Stimulated activated naive CD8-positive, alpha-beta T cell treated with anti-CD3 and anti-CD28 coated beads, Interleukin-15, Interleukin-2, amounts not matched to agents 100 U/mL and 50 U/mL, for 24 hours (primary cell): ENCODE data around the gene ZSCAN2.

ENCODE experiments used
- ATAC-seq: fragments of 150-1000 bp; cut with Tn5 transposase; one replicate; pipeline ENCODE4 v1.10.0; 2021
- DNase-seq: peaks from one replicate; pipeline ENCODE4 v3.0.0; 2021

Gene ZSCAN2

GRCh38 chr15:84598993-84599392 lies 1.8 kb upstream of the ZSCAN2 start:
- no peak for ATAC-seq
- DNase-seq, result peak; percentile 56

- no peak for ATAC-seq
These were observed 903 bp upstream of the ZSCAN2 start for GRCh38 chr15:84599906-84600305.

GRCh38 chr15:84600331-84600686 lies 500 bp upstream of the ZSCAN2 start:
- DNase-seq (peak; percentile 63), ATAC-seq (peak; percentile 10)

More at GRCh38 chr15:84599906-84600305, 903 bp upstream of the ZSCAN2 start:
- no peak for DNase-seq

GRCh38 chr15:84601555-84601838 lies 688 bp downstream of the ZSCAN2 start:
- DNase-seq (no peak), ATAC-seq (no peak)

GRCh38 chr15:84603630-84604379 lies 3.0 kb downstream of the ZSCAN2 start:
- DNase-seq (no peak), ATAC-seq (no peak)

GRCh38 chr15:84604826-84605553 lies 4.2 kb downstream of the ZSCAN2 start:
- DNase-seq (peak; percentile 74), ATAC-seq (peak; percentile 30)

GRCh38 chr15:84605554-84605882 lies 4.7 kb downstream of the ZSCAN2 start:
- ATAC-seq, result no peak
- DNase-seq, result no peak

- DNase-seq, result no peak
- no peak for ATAC-seq
These were observed 5.9 kb downstream of the ZSCAN2 start for GRCh38 chr15:84606653-84607120.

- ATAC-seq (no peak), DNase-seq (no peak)
These were observed 8.0 kb downstream of the ZSCAN2 start for GRCh38 chr15:84608707-84609284.

- ATAC-seq (no peak), DNase-seq (no peak)
These were observed 9.2 kb downstream of the ZSCAN2 start for GRCh38 chr15:84609818-84610525.

- ATAC-seq (no peak), DNase-seq (no peak)
These were observed 10.8 kb downstream of the ZSCAN2 start for GRCh38 chr15:84611631-84612030.

- ATAC-seq (no peak), DNase-seq (no peak)
These were observed 15.4 kb downstream of the ZSCAN2 start for GRCh38 chr15:84616235-84616634.

GRCh38 chr15:84620626-84621025 lies 19.8 kb downstream of the ZSCAN2 start:
- ATAC-seq (no peak), DNase-seq (no peak)

GRCh38 chr15:84621358-84621979 lies 20.7 kb downstream of the ZSCAN2 start:
- DNase-seq, result no peak
- no peak for ATAC-seq

- no peak for ATAC-seq
- no peak for DNase-seq
These were observed 23.6 kb downstream of the ZSCAN2 start for GRCh38 chr15:84624359-84624758.

GRCh38 chr15:84625123-84625522 lies 24.3 kb downstream of the ZSCAN2 start:
- DNase-seq (no peak), ATAC-seq (no peak)

- ATAC-seq (no peak), DNase-seq (no peak)
These were observed 28.2 kb downstream of the ZSCAN2 start for GRCh38 chr15:84629033-84629432.

- ATAC-seq (no peak), DNase-seq (peak; percentile 31)
These were observed 31.0 kb downstream of the ZSCAN2 start for GRCh38 chr15:84631706-84632272.

- peak; percentile 64 for ATAC-seq
- peak; percentile 80 for DNase-seq
These were observed 32.8 kb downstream of the ZSCAN2 start for GRCh38 chr15:84633311-84634227.

GRCh38 chr15:84634228-84634837 lies 33.5 kb downstream of the ZSCAN2 start:
- ATAC-seq, result no peak

GRCh38 chr15:84638103-84638502 lies 37.3 kb downstream of the ZSCAN2 start:
- DNase-seq (no peak), ATAC-seq (no peak)

More at GRCh38 chr15:84634228-84634837, 33.5 kb downstream of the ZSCAN2 start:
- no peak for DNase-seq
